ENCODE measurements around the gene HRH4.

The HRH4 gene

DNA sequence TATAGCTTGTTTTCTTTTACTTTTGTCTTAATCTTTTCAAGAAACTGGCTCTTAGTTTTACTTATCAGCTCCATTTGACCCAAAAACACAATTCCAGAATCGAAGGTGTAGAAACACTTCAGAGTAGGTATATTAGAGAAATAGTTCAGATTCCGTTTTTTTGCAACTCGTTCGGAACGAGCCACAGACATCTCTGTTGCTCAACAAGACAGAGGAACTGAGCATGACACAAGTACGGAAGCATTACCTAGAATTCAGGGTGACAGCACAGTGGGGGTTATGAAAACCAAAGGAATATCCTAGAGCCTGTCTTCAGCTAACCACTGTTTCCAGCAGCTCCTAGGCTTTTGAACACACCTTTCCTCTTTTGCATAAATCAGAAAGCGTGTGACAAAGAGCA is 5.0 kb downstream of the HRH4 start:
- DNase-seq (ENCODE audit: low read depth in 2 of 2), result no peak

DNA sequence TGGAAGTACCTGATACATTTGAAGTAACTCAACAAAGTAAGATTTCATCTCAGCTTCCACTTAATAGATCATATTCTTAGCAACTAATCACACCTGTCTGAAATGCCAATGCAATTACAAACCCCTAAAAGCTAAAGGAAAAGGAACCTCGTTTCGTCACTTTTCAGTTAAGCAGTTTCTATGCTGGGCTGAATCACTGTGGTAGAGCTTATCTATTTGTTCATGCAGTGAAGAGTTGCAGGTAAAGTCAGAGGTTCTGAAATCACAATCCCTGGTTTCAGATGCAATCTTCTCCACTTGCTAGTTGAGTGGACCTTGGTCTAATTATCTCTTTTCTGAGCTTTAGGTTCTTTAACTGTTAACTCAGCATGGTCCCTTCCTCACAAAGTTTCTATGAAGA is 6.3 kb downstream of the HRH4 start:
- DNase-seq (ENCODE audit: low read depth in 2 of 2), result no peak

DNA sequence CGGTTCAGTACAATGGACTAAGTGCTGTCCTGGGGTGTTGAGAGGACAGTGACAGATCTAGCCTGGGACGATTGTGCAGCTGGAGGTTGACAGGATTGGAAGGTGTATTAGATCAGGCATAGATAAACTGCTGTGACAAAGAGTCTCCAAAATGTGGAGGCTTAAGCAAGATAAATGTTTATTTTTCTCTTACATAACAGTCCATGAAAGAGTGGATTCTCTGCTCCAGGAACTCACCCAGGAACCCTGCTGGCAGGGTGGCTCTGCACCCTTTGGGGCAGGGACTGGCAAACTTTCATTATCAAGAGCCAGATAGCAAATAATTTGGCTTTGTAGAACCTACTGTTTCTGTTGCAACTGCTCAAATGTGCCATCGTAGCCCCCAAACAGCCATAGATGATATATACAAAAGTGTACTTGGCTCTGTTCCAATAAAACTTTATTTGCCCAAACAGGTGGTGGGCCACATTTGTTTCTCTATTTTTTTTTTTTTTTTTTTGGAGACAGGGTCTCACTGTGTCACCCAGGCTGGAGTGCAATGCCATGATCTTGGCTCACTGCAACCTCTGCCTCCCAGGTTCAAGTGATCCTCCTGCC is 9.7 kb downstream of the HRH4 start:
- no peak for DNase-seq (ENCODE audit: low read depth in 2 of 2)

DNA sequence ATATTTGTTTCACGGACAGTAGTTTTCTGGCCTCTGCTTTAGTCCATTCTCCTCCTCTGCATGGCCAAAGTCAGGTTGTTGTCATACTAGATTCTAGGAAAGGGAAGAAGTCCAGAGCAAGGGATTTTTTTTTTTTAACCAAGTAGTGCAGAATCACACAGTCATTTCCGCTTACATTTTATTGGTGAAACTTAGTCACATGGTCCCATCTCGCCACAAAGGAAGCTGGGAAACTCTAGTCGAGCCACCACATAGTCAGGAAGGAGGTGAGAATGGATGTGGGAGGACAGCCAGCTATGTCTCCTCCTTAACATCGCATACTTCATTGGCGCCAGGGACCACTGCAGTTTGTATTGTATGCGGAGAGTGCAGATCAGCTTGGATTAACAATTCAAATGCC is 10.4 kb downstream of the HRH4 start:
- no peak for DNase-seq (ENCODE audit: low read depth in 2 of 2)

DNA sequence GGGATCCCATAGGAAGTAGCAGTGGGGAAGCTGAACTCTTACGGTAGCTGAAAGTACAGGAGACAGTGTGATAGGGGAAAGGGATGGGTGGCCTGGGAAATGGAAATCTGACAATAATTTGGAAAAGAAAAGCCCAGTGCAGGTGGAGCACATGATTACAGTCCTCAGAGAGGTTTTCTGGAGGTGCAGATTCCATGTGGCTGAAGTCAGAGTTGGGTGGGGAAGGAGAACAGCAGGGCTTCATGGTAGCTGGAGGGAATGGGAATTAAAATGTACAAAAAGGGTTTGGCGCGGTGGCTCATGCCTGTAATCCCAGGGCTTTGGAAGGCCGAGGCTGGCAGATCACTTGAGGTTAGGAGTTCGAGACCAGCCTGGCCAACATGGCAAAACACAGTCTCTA is 12.2 kb downstream of the HRH4 start:
- no peak for DNase-seq (ENCODE audit: low read depth in 2 of 2)

DNA sequence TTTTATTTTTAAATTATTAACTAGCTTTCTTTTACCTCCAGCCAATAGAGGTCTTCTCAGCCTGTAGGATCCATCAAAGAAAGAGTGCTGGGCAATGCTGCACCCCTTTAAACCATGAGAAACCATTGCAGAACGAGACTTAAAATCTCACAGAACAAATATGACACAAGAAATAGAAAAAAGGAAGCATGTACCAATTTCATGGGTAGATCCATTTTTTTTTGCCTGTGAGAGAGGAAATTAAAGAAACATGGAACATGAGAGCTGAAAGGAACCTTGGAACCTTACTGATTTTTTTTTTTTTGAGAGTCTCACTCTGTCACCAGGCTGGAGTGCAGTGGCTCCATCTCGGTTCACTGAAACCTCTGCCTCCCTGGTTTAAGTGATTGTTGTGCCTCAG is 14.0 kb downstream of the HRH4 start:
- no peak for DNase-seq (ENCODE audit: low read depth in 2 of 2)

DNA sequence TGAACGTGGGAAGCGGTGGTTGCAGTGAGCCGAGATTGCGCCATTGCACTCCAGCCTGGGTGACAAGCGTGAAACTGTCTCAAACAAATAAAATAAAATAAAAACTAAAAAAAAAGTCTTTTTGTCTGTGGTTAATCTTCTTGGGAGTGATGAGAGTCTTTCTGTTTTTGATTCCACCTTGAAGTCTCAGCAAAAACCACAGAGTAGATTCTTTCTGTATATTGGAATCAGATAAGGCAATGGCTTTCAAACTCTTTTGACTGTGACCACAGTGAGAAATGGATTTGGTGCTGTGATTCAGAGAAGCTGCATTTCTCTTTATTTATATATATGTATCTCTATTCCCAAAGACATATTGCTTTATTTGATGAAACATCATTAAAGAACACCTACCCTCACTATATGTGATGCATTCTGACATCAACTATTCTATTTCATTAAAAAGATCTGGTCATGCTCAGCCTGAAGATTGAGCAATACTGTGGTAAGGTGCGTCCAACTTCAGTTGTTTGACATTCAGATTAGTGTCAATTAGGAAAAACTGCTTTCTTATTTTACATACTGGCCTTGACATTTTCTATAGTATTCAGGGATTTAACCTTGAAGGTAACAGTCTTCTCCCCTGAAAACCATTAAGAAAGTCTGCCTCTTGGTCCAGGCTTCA is 15.6 kb downstream of the HRH4 start:
- no peak for DNase-seq (ENCODE audit: low read depth in 2 of 2)

DNA sequence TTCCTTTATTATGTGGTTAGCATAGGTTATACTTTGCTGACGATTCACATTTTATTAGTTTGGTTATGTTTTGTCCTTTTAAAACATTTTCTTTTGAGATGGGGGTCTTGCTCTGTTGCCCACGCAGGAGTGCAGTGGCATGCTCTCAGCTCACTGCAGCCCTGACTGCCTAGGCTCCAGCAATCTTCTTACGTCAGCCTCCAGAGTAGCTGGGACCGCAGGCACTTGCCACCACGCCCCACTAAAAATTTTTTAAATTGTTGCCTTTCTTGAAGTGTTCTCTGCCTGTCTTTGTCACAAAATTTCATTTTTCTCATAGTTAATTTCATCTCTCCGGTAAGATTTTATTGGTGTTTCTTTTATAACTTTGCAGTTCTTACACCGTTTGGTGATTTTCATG is 18.9 kb downstream of the HRH4 start:
- no peak for DNase-seq (ENCODE audit: low read depth in 2 of 2)

DNA sequence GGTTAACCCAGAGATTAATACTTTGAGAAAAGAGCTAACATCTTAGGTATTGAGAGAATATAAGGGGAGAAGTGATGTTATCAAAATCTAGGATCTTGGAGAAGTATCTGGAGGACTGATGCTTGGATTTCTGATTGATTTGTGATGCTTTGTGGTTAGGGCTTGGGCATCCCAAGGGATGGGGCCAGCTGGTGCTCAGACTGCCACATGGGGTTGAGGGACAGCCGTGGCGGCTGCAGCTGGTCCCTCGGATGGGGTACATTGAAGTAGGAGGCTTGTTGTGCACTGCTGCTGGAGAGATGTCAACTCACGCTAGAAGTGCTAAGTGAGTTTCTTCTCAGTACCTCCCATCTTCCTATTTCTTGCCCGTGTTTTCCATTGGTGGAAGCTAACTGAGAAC is 22.4 kb downstream of the HRH4 start:
- no peak for DNase-seq (ENCODE audit: low read depth in 2 of 2)

DNA sequence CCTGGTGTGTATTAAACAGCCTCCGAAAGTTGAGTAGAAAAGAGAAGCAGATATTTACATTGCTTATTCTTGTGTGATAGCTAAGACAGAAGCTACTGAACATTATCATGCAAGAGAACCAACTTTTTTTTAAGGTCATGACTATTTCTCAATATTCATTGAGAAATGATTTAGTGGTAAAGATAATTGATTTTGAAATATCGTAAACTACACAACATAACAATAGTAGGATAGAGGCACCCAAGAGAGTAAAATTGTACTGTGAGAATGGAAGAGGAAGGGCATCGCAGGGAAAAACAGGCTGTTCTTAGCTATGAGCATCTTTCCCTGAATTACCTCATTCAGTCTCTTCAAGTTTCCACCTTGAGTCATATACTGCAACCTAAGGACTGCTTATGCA is 25.2 kb downstream of the HRH4 start:
- DNase-seq (ENCODE audit: low read depth in 2 of 2), result no peak

DNA sequence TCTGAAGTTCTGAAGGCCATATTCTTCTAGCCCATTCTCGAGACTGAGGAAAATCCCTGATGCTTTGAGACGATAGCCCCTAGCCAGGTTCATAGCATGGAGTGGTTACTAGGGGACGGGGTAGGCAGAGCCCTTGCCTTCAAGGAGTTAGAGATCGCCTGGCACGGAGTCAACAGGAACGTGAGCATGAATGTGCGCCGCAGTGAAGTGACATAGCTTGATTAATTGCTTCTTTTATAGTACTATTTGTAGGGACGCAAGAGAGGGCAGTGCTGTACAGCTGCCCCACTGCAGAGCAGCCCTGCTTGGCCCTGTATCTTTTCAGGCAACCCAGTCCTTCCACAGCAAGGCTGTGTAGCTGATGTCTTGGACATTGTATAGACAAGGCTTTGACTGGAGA is 26.2 kb downstream of the HRH4 start:
- no peak for DNase-seq (ENCODE audit: low read depth in 2 of 2)

DNA sequence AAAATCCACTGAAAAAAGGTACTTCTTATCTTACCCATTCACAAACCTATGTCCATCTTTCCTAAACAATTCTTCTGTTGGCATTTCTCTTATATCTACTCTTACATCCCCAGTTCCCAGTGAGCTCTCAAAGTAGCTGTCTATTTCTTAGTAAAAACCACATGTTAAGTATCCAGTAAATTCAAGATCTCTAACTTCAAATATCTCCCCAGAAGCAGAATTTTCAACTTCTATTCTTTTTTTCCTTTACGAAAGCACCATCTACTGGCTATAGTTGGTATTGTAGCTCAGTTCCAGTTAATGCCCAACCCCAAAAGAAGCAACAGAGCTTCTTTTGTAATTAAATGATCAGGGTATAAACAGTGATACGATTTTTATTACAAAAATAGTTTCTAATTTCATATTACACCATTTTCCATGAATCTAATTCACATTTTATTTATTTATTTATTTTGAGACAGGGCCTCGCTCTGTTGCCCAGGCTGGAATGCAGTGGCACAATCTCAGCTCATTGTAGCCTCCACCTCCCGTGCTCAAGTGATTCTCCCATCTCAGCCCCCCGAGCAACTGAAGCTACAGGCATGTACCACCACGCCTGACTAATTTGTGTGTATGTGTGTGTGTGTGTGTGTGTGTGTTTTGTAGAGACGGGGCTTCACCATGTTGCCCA is 28.5 kb downstream of the HRH4 start:
- no peak for DNase-seq (ENCODE audit: low read depth in 2 of 2)

DNA sequence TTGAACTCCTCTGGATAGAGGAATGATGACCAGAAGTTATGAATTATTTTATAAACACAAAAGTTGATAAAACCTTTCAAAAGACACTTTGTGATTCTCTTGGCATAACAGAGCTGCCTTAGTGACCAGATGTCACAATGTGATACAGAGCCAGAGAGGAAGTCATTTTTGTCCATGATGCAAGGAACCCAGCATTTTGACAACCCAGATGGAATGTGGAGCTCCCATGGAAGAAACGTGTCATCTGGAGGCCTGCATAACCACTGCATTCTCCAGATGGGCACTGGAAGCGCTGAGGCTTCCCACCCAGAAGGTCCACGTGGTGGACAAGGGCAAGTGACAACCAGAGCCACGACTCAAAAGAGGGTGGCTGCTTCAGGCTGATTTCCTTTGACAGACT is 30.1 kb downstream of the HRH4 start:
- no peak for DNase-seq (ENCODE audit: low read depth in 2 of 2)

DNA sequence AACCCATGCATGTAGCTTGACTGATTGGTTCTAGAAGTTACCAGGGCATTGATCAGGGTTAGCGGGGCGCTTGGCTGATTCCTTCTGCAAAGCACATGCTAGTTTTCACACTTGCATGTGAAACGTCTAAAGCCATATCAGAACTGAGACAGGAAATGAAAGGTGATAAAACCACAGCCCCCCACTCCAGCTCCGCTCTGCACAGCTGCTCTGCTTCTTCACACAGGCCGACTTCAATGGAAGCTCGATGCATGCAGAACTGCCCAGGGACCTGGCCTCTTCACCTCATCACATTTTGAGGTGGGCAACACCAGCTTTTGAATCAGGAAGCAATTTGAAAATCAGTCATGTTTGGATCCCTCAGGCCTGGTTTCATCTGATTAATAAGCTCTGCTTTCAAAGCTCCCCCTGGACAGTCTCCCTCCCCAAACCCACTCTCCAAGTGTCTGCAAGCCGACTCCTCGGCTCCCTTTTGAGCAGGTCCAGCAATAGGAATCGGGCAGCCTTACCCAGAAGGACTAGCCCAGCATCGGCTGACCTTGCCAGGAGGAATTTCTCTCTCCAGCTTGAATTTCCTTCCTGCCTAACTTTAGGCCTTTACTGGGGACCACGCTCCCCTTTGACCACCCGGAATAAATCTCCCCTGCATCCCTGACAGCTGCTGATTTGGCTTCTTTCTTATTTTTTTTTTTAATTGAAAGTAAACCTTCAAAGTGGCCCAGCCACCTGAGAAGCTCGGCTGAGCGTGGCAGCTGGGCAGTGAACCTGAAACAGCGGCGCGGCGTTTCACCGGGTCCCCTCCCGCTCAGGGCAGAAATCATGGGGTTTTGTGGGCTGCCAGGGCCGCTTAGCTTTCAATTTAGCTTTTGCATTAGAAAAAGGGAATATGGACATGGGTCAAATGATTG is 31.7 kb downstream of the HRH4 start:
- peak in 1 of 2 donors; percentile 4 for DNase-seq (ENCODE audit: low read depth in 2 of 2)

DNA sequence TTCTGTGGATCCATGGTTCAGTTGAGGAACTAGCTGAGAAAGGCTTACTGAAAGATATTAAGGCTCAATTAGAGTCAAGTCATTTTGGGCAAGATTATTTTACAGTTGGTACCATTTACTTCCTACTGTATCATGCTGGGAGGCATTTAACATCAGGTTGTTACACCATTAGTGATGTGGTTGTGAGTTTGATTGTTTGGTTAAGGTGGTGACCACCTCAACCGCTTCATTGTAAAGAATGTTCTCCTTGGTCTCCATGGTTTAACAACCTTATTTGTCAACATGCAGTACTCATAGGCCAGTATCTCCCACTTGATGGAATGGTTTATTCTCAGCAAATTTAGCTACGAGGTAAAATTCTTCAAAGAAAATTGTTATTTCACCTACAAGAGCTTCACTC is 34.1 kb downstream of the HRH4 start:
- DNase-seq (ENCODE audit: low read depth in 2 of 2), result no peak

DNA sequence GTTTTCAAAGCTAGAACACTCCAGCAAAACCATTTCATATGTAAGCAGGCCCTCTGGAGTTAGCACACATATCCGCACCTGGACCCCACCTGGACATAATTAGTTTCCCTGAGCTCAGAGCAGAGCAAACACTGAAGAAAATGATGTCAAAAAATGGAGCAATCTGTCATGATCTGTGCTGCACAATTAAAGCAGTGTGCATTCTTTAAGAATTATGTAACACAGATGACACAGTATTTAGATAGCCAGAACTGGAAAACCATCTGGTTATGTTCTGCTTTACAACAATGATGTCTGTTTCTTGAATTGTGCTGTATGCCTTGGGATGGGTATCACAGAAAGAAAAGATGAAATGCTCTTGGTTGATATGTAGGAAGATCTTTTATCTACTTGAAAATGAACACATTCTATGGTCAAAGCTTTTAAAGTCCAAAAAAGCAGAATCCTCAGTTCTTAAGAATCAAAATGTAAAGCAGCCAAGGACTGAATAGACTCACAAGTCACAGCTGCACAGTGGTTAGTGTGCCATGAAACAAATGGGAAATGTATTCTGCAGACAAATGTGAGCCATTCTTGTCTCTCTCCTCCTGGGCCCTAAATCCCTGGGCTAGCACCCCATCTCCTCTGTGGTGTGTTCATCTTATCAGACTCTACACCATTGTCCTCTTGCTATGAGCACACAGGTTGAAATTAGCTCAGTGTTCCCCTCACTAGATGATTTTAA is 36.8 kb downstream of the HRH4 start:
- DNase-seq (ENCODE audit: low read depth in 2 of 2), result no peak

DNA sequence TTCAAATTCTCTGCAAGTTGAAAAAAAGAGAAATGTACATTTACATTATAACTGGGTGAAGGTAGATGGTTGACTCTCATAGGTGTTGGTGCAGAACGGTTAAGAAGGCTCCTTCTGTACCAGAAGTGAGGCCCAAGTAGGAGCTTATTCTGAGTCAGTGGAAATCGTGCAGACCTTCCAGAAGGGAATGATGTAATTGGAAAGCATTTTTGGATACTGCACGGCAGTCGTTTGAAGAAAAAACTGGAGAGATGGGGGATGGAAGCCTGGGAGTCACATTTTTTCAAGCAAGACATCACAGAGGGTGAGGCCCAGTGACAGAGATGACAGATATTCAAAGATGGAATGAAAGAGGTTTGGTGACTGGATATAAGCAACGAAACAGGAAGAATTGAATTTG is 39.4 kb downstream of the HRH4 start:
- no peak for DNase-seq (ENCODE audit: low read depth in 2 of 2)

DNA sequence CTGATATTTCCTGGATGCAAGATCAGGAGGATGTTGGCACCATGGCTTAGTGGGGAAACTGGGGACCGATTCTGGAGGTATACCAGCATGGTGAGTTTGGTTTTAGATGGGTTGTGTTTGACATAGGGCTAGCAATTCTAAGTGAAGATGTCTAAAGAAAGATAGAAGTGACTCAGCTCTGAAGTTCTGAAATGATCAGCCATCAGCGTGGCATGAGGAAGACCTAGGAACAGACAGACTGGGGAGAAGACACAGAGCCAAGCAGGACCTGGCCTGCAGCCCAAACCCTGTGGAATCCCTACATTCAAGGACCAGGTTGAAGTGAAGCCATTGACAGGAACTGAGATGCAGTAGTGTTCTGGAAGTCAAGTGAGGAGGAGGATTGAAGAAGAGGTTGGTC is 39.8 kb downstream of the HRH4 start:
- DNase-seq (ENCODE audit: low read depth in 2 of 2), result no peak

DNA sequence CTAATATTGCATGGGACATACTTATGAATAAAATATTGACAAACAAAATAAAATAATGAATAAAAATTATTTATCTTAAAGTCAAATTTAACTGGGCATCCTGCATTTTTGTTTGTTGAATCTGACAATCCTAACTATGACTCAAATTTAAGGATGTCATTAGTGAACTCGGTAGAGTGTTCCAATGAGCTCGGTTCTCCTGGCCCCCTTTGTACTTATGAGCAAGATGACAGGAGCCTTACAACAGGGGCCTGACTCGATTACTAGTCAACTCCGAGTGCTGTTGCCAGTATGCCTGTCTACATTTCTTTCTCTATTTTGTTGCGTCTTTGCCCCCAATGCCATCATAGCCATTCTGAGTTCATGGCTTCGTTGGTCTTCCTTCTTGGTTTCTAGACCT is 40.3 kb downstream of the HRH4 start:
- no peak for DNase-seq (ENCODE audit: low read depth in 2 of 2)

DNA sequence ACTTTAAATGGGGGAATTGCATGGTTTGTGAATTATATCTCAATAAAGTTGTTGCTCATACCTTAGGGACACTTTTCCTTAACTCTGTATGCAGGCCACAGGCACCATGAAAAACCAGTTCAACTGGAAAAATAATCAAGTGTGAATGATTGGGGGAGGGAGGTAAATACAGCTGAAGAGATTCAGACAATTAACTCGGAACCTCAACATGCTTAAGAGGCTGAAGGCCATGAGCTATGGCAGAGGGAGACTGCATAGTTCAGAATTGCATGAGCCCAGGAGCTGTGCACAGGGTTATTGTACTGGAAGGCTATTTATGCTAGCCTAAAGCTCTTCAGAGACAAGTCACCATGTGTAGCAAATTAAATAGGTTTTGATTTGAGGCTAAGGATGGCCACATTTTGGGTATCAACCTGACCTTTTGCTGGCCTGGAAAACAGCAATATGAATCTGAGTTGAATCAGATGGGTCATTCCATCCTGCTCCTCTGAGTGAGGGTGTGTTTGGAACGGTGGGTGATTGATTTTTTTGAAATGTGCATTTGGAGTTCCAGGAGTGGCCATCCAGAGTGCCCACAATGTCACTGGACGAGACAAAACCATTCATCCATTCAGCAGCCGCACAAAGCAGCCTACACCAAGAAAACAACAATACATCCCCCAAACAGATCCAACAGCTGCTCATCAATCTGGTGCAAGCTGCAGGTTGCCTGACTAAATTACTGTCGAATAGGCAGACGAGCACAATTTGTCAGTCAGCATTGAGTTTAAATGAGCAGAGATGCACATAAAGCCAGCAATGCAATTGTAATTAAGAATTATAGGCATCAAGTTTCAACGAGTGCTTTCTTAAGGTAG is 42.5 kb downstream of the HRH4 start:
- no peak for DNase-seq (ENCODE audit: low read depth in 2 of 2)

DNA sequence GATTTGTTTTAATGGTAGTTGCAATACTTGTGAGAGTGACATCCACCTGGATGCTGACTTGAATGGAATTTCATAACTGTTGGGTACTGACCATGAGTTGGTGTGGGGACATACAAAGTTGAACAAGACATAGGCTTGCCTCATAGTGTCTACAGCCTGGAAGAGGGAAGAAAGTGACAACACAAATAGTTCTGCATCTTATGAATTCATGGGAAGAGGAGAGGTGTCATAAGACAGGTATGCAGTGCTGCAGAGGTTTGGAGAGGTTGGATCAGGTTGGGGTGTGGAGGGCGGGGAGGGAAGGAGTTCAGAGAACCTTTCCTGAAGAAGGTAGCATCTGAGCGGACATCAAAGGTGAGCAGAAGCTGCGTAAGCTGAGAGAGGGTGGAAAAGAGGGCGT is 44.0 kb downstream of the HRH4 start:
- DNase-seq (ENCODE audit: low read depth in 2 of 2), result no peak

Data from stimulated activated CD8-positive, alpha-beta memory T cell treated with anti-CD3 and anti-CD28 coated beads, Interleukin-7, amount 100 ng/mL, for 1 hour (primary cell).